ENCODE results near the gene CCNB3. TPM values are rescaled to one million over a fixed set of nuclear protein-coding genes. Genes with fewer than 3 reads are reported as not detected.
"Not testable (repeated sequence)": the region's sequence is repeated elsewhere in the genome, so short reads cannot be mapped to it uniquely, and the experiment has no call there.

Gene CCNB3, protein sequence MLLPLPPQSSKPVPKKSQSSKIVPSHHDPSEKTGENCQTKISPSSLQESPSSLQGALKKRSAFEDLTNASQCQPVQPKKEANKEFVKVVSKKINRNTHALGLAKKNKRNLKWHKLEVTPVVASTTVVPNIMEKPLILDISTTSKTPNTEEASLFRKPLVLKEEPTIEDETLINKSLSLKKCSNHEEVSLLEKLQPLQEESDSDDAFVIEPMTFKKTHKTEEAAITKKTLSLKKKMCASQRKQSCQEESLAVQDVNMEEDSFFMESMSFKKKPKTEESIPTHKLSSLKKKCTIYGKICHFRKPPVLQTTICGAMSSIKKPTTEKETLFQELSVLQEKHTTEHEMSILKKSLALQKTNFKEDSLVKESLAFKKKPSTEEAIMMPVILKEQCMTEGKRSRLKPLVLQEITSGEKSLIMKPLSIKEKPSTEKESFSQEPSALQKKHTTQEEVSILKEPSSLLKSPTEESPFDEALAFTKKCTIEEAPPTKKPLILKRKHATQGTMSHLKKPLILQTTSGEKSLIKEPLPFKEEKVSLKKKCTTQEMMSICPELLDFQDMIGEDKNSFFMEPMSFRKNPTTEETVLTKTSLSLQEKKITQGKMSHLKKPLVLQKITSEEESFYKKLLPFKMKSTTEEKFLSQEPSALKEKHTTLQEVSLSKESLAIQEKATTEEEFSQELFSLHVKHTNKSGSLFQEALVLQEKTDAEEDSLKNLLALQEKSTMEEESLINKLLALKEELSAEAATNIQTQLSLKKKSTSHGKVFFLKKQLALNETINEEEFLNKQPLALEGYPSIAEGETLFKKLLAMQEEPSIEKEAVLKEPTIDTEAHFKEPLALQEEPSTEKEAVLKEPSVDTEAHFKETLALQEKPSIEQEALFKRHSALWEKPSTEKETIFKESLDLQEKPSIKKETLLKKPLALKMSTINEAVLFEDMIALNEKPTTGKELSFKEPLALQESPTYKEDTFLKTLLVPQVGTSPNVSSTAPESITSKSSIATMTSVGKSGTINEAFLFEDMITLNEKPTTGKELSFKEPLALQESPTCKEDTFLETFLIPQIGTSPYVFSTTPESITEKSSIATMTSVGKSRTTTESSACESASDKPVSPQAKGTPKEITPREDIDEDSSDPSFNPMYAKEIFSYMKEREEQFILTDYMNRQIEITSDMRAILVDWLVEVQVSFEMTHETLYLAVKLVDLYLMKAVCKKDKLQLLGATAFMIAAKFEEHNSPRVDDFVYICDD (N-terminal part only)
- 0.19 and 0.47 TPM in 2 replicates for total RNA-seq

DNA sequence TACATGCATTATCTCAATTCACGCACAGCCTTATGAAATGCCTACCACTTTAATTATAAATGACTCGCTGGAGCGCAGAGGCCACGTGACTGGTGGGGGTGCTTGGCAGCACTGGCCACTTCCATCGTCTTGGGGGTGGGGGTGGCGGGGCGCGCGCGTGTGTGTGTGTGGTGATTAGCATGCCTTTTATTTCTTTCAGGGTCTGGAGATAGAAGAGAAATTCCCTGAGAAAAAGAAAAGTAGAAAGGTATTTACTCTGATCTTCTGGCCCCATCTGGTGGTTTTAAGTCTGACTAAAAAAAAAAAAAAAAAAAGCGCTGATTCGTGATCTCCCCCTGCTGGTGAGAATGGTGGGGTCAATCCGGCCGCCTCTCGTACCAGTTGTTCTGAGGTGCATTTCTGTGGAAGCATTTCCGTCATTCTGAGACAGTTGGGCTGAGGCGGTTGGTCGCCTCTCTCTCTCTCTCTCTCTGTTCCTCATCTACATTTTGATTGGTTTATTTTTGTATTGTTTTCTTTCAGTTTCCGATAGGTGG is at the start of gene CCNB3:
Gene CCNB3, plus strand, starts transcription at position 402 of the 536 bp plus-strand sequence. CDS start 80,399 bp downstream, outside the sequence.
- no peak for DNase-seq (ENCODE audit: extremely low read depth, low read depth, low spot score)

DNA sequence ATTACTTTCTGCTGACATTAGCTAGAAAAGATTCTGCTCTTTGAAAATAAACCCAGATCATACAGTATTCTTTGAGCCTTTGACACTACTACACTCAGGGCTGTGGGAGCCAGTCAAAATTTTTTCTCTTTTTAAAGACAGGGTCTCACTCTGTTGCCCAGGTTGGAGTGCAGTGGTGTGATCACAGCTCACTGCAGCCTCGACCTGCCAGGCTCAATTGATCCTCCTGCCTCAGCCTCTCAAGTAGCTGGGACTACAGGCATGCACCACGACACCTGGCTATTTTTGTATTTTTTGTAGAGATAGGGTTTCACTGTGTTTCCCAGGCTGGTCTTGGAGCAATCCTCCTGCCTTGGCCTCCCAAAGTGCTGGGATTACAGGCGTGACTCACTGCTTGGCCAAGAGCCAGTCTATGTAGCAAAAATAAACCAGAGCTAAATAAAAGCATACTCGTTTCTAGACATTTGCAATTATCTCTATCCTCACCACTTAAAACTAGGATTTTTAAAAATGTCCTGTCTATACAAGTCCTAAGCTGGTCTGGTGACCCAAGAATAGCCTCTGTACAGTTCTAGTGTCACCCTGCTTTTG is 46.9 kb upstream of the CCNB3 start:
- DNase-seq (ENCODE audit: extremely low read depth, low read depth, low spot score): no peak

DNA sequence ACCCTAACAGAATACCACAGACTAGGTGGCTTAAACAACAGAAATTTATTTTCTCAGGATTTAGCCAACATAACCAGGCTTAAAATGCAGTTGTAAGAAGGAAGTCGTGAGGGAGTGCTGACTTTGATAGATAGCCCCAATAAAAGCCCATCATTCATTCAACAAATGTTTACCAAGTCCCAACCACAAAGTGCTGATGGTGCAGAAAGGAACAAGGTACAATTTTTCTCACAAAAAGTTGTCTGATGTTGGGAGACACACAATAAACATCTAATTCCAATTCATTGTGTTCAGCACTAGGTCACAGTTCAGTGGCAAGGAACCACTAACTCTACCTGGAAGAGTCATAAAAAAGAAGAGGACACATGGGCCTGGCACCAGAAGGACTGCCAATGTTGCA is 46.0 kb upstream of the CCNB3 start:
- DNase-seq (ENCODE audit: extremely low read depth, low read depth, low spot score): no peak

DNA sequence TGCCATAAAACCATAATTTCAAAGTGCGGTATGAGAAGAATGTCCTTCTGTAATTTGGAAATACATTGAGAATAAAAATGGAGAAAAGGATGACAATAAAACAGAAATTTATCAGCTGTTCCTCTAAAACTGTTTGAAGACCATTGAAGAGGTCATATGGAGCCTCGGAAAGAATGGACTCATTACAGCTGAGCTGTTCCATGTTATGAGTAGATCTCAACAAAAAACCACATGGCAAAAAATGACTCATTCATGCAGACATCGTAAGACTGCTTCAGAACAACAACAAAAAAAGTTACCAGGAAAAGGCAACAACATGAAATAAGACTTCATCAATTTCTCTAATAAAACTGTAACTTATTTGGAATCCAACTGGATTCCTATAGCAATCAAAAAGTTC is 43.4 kb upstream of the CCNB3 start:
- DNase-seq (ENCODE audit: extremely low read depth, low read depth, low spot score): no peak

DNA sequence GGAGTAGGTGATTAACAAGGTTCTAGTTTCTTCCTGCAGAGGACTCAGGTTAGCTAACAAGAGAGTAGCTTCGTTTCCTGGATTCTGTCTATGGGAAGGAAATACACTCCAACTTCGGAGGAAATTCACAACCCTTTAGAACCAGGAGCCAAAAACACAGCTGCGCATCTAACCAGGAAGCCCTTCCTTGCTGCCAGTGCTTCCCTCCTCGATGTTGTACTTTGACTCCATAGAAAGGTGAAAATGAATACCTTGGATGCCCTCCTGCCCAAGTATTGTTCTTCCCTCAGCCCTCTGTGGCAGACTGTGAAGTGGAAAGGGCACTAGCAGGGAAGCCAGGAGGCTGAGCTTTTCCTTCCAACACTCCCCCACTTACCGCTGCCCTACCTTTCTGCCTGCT is 38.8 kb upstream of the CCNB3 start:
- no peak for DNase-seq (ENCODE audit: extremely low read depth, low read depth, low spot score)

DNA sequence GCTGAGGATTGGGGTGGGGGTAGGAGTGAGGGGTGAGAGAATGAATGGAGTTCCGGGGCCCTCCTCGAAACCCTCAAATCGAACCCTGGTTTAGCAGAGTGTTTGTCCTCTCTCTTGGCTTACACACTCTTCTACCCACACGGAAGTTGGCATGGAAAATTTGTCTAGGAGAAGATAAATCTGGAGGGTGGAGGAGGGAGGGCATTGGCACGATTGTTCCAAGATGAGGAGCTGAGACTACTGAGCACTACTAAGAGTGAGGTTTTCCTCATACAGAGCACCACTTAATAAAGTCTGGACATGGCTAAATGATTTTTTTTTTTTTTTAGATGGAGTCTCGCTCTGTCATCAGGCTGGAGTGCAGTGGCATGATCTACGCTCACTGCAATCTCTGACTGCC is 37.2 kb upstream of the CCNB3 start:
- no peak for DNase-seq (ENCODE audit: extremely low read depth, low read depth, low spot score)

DNA sequence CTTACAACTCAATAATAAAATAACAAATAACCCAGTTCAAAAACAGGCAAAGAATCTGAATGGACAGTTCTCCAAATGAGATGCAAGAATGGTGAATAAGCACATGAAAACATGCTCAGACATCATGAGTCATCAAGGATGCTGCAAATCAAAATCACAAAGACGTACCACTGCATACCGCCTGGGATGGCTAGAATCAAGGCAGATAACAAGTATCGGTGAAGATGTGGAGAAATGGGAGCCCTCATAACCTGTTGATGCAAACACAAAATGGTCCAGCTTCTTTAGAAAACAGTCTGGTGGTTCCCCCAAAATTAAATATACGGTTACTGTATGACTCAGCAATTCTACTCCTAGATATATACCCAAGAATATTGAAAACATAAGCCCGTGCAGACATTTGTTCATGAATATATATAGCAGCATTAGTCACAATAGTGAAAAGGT is 36.3 kb upstream of the CCNB3 start:
- no peak for DNase-seq (ENCODE audit: extremely low read depth, low read depth, low spot score)

DNA sequence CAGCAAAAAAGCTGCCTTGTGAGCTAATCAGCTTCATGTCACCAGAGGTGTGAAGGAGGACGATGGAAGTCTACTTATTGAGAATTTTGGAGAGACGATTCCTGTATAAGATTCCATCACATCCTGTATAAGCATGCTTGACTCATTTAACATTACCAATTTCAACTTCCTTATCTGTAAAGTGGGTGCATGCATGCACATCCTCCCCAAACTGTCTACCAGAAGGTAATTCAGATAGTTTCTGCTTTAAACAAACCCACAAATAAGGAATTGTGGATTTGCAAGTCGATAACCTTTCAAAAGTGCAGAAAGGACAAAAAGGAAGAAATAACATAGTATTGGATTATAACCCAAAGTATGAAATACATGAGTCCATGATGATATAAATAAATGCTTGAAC is 34.8 kb upstream of the CCNB3 start:
- no peak for DNase-seq (ENCODE audit: extremely low read depth, low read depth, low spot score)

DNA sequence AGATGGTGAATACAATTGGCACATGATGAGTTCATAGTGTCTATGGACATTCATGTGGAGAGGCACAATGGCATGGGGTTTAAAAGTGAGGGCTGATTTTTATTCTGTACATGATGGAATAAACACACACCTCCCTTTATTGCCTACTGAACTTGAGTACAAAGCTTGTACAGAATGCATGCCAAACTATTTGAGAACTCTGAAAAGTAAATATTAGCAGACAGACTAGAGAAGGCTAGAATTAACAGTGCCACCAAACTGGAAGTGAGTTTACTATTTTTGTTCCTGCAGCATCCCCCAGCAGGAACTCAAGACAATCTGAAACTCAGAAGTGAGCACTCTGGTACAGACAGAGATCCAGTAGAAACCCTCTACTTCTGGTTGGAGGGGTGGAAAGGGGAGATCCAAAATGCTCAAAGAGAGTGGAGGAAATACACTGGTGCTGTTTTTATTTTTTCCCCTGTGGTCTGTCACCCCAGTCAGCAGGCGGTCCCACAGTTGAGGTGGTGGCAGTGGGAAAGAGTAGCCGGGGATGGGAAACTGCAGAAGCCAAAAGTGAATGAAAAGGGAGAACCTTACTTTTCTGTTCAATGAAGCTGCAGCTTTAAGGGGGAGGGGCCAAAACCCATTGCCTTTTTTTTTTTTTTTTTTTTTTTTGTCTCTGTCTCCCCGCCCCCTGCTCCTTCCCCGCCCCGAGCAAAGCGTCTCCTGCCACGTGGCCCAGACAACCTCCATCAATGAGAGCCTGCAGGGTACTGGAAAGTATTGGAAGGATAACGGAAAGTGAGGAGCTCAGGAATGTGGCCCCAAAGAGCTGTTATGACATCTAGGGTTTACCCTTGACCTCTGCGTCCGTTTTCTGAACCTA is 24.3 kb upstream of the CCNB3 start:
- no peak for DNase-seq (ENCODE audit: extremely low read depth, low read depth, low spot score)

DNA sequence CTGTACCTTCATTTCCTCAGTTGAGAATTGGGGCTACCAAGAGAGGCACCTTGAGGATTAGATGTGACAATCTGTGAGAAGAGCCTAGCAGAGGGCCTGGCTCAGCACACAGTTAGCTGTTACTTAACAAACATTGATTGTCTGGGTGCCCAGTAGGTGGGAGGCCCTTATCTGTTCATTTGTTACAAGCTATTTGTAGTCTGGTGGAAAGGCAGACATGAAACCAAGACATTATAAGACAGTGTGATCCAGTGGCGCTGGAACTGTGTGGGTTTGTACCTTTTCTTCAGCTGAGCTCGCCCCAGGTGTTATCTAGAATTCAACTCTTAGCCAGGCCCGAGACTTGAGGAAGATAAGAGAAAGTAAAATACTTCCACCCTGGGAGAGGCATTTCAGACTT is 20.7 kb upstream of the CCNB3 start:
- no peak for DNase-seq (ENCODE audit: extremely low read depth, low read depth, low spot score)

DNA sequence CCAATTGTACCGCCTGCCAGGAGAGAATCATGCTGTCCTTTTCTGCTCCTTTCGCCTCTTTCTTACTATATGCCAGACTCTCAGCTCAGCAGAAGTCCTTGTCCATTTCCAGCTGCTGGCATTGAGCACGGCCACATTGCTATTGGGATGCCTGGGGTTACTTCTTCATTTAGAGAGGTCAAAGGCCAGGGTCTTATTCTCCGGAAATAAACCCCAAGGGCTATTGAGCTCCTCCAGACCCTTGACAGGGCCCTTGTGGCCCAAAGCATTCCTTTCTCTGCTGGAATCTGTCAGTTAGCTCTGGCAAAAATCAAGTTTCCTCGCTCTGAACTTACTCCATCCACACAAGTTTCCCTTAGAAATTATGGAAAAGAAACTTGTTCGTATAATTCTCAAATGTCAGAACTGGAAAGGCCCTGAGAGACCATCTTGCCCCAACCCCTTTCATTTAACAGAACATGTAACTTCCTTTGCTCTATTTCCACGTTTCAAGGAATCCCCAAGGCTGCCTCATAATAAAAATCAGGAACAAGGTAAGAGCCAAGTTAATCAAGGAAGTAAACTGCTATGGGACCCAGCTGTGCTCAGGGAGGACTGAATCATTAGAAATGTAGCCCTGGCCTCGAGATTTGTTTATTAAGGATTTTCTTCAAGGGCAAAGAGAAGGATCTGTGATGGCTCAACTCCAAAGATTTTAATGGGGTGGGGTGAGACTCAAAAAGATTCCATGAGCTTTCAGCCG is 15.5 kb upstream of the CCNB3 start:
- no peak for DNase-seq (ENCODE audit: extremely low read depth, low read depth, low spot score)

DNA sequence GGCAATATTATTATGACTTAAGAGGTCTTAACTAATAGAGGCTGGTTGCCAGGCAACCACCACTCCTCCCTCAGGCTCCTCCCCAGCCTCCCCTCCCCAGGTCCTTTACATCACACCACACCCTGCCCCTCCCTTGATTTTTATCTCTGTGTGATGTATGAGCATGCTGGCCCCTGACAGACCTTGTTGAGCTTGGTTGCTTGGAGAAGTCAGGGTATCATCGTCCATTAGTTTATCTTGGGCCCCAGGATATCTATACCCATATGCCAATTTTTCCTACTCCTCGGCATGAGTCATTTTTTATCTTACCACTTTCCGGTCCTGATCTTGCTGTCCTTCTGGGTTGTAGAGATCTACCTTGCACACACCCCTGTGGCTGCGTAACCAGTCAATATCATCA is 6.2 kb upstream of the CCNB3 start:
- no peak for DNase-seq (ENCODE audit: extremely low read depth, low read depth, low spot score)

DNA sequence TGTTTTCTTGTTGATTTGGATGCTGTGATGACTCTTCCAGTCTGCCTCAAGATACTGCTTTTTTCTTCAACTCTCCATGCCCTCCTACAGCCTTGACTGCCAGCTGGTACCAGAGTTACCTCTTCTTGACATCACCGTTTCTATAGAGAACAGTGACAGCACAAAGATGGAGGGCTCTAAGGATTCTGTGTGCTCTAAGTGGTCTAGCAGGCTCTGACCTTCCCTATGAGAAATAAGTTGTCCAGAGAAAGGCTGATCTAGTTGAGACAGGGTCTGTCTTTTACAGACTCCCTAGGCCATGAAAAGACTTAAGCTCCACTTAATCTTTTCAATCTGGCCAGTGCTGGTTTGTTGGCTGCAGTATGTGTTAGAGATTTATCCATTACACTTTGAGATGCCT is 3.7 kb upstream of the CCNB3 start, which contains the start of gene AKAP4:
Gene AKAP4, minus strand, starts transcription at position 101 of the 400 bp plus-strand sequence. CDS start 118 bp downstream, outside the sequence.
- DNase-seq (ENCODE audit: extremely low read depth, low read depth, low spot score): no peak

DNA sequence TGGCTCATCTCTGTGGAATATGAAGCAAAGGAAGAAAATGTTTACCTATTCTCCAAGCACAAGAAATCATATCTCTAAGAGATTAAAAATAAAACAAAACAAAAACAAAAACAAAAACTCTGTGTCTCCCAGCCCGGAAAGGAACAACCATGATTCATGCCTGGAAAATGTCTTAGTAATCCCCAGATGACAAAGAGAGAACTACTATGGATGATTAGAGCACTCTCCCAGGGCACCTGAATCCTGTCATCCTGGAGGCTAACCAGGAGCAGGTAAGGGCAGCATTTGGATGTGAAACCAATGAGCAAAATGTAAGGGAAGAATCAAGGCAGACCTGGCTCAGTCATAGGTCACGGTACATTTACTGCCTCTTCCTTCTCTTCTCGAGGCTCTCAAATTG is 2.0 kb upstream of the CCNB3 start:
- DNase-seq (ENCODE audit: extremely low read depth, low read depth, low spot score): no peak

DNA sequence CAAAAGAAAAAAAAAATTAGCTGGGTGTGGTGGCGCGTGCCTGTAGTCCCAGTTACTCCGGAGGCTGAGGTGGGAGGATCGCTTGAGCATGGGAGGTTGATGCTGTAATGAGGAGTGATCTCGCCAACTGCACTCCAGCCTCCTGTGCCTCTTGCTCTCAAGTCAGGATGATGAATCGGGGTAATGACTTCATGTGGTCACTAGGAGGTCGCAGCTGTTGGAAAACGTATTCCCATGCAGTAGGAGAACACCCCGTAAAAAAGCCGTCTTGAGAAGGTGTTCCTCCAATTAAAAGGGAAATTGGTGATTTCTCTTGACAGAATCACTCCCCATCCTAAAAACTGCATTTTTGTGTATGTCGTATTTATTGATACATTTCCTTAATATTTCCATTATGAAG is 2.2 kb downstream of the CCNB3 start:
- no peak for DNase-seq (ENCODE audit: extremely low read depth, low read depth, low spot score)

DNA sequence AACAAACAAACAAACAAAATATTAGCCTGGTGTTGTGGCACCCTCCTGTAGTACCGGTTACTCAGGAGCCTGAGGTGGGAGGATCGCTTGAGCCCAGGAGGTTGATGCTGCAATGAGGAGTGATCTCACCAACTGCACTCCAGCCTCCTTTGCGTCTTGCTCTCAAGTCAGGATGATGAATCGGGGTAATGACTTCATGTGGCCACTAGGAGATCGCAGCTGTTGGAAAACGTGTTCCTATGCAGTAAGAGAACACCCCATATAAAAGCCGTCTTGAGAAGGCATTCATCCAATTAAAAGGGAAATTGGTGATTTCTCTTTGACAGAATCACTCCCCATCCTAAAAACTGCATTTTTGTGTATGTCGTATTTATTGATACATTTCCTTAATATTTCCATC is 6.9 kb downstream of the CCNB3 start:
- no peak for DNase-seq (ENCODE audit: extremely low read depth, low read depth, low spot score)

DNA sequence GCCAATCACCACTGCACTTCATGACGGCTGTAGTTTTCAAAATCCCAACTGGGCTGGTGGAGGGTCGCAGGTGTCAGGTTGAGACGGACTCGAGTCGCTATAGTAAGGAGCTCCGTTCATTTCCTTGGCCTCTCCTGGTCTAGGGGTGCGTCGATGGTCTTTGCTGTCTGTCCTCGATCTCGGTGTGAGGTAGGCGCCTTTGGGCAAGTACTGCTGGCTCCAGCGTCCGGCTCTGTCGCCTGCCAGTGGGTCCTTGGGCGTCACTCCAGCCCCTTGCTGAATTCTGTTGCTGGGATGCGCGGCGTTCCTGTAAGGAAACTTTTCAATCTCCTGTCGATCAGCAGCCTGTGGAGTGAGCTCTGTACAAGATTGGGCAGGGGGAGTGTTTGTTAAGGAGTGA is 76.7 kb downstream of the CCNB3 start:
- no peak for DNase-seq (ENCODE audit: extremely low read depth, low read depth, low spot score)

DNA sequence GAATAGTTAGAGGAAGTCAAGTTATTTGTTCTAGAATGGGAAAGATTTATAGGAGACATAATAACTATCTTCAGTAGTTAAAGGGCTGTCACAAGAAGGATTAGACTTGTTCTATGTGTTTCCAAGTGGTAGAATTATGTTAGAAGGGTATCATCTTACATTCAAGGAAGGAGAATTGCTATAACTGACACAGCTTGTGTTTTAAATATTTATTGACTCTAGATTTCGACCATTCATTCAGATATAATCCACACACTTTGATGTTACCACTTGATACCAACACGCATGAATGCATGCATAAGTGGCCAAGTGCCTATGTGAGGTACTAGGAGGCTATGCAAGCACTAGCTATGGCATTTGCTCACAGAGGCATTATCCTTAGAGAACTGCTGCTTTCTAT is 122.7 kb downstream of the CCNB3 start:
- no peak for DNase-seq (ENCODE audit: extremely low read depth, low read depth, low spot score)

DNA sequence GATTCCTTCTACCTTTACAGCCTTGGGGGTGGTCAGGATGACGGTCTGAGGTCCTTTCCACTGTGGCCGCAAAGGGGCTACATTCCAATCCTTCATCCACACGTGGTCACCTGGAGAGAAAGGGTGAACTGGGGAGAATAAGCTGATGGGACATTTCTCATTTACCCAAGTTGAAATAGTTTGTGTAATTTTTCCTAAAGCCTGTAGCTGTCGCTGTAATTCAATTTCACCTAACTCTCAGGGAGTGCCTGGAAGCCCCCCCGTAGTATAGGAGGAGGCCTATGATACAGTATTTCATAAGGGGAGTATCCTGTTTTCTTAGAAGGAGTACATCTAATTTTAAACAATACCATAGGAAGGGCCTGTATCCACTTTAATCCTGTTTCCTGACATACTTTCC is 128.1 kb downstream of the CCNB3 start:
- not testable (repeated sequence) for DNase-seq (ENCODE audit: extremely low read depth, low read depth, low spot score)

Data from glomerular endothelial cell (primary cell).